PC-9 (cell line): Measurements from ENCODE around the gene OBSL1.

Experiments used
- EZH2 ChIP-seq: fragments of 200-600 bp; sonication (generic); IDR thresholded peaks from 2 replicates; pipeline ENCODE4 v1.8.0; 2017; ENCODE audit warnings: antibody characterized with exemption, low read depth
- TF ChIP-seq, protein P1 (sequence below): fragments of 200-600 bp; sonication (generic); conservative IDR thresholded peaks from 2 replicates; pipeline ENCODE4 v1.6.1; 2017; ENCODE audit warnings: mixed run types, antibody characterized with exemption, mild to moderate bottlenecking, moderate library complexity

DNA sequence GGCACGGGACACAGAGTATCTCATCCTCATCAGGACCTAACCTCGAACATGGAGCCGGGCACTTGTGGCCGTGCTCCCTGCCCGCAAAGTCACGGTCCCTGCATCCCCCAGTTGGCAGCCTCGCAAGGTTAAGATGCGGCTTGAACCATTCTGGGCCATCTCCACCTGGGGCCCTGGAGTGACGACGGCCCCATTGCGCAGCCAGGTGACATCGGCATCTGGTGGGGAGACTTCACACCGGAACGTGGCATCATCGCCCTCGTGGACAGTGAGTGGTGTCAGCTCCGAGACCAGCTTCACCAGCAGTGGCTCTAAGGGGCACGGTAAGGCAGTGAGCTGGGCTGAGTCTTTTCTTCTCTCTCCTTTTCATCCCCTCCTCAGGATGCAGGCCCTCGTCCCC lies 14.9 kb downstream of the OBSL1 start:
- TF ChIP-seq, protein P1, sequence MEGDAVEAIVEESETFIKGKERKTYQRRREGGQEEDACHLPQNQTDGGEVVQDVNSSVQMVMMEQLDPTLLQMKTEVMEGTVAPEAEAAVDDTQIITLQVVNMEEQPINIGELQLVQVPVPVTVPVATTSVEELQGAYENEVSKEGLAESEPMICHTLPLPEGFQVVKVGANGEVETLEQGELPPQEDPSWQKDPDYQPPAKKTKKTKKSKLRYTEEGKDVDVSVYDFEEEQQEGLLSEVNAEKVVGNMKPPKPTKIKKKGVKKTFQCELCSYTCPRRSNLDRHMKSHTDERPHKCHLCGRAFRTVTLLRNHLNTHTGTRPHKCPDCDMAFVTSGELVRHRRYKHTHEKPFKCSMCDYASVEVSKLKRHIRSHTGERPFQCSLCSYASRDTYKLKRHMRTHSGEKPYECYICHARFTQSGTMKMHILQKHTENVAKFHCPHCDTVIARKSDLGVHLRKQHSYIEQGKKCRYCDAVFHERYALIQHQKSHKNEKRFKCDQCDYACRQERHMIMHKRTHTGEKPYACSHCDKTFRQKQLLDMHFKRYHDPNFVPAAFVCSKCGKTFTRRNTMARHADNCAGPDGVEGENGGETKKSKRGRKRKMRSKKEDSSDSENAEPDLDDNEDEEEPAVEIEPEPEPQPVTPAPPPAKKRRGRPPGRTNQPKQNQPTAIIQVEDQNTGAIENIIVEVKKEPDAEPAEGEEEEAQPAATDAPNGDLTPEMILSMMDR = no peak
- no peak for TF ChIP-seq EZH2
